K562 (cell line): ENCODE measurements around the gene SPATA32. TPM values are rescaled to one million over a fixed set of nuclear protein-coding genes. Genes with fewer than 3 reads are reported as not detected.

Experiments used
- ATAC-seq: fragments of 200-7000 bp; cut with Tn5 transposase; 3 replicates; pipeline ENCODE4 v1.9.1; 2020; ENCODE audit warnings: moderate library complexity
- BruUV-seq: library from RNA; stranded (reverse); fragments of 400-500 nt; replicated peaks from 2 replicates; lab custom pipeline; 2021; lab: Mats Ljungman, UMichigan
- CTCF ChIA-PET: fragments of 300-600 bp; formaldehyde crosslinking; extraction: SDS; loops from one replicate; lab custom pipeline; 2021; ENCODE audit warnings: low intra/inter-chr PET ratio; lab: Yijun Ruan, JAX
- POLR2A ChIA-PET: fragments of 300-600, 350-650 bp; sonication (Branson Sonifier 250); formaldehyde crosslinking; extraction: SDS; loops from one replicate; lab custom pipeline; 2021; ENCODE audit warnings: antibody characterized with exemption, inconsistent platforms; lab: Yijun Ruan, JAX
- DNase-seq, 4 experiments: peaks; one replicate each; pipeline versions ENCODE4 v3.0.0 to v3.0.0-alpha.2; 2011 to 2018; ENCODE audit warnings: low spot score in 3 of 4, mixed read lengths in 3 of 4; ENCODE audit errors: extremely low read depth in 1 of 4
- FAIRE-seq: peaks from 2 replicates; lab custom pipeline; 2011; peaks lifted over from hg19 to GRCh38; lab: Jason Lieb, UNC
- H2AFZ ChIP-seq: 2 replicates; pipeline ENCODE4 v1.6.0; 2011; ENCODE audit warnings: low read depth, low read length, control low read depth, inconsistent platforms
- H3K27ac ChIP-seq: fragments of 200-600 bp; 3 replicates; pipeline ENCODE4 v1.8.0; 2011; ENCODE audit warnings: low read depth, mild to moderate bottlenecking, control low read depth, inconsistent platforms, low read length, moderate library complexity, mixed read lengths; ENCODE audit errors: extremely low read depth
- H3K27me3 ChIP-seq, 2 experiments: fragments of 300-600 bp in 1 of 2; 2 replicates in 1 of 2; 3 replicates in 1 of 2; pipeline versions ENCODE4 v1.6.0 to v1.8.0; 2011; ENCODE audit warnings: inconsistent platforms in 2 of 2, low read length in 2 of 2, mild to moderate bottlenecking in 1 of 2, mixed read lengths in 1 of 2, moderate library complexity in 1 of 2; ENCODE audit not compliant: control insufficient read depth in 2 of 2, insufficient read depth in 2 of 2
- H3K36me3 ChIP-seq: fragments of 300-600 bp; 3 replicates; pipeline ENCODE4 v1.8.0; 2011; ENCODE audit warnings: mild to moderate bottlenecking, low read length, inconsistent platforms; ENCODE audit not compliant: control insufficient read depth, insufficient read depth
- H3K4me1 ChIP-seq, 2 experiments: fragments of 200-600 bp in 1 of 2; replicated peaks in 1 of 2; 2 replicates in 1 of 2; 3 replicates in 1 of 2; pipeline versions ENCODE4 v1.5.1 to v1.8.0; 2011; ENCODE audit warnings: inconsistent platforms in 2 of 2, low read length in 2 of 2, mild to moderate bottlenecking in 1 of 2, mixed read lengths in 1 of 2, moderate library complexity in 1 of 2; ENCODE audit not compliant: control insufficient read depth in 2 of 2, insufficient read depth in 2 of 2
- H3K4me2 ChIP-seq: 2 replicates; pipeline ENCODE4 v1.6.1; 2011; ENCODE audit warnings: low read length, control low read depth, inconsistent platforms, mixed read lengths; ENCODE audit not compliant: insufficient read depth
- H3K4me3 ChIP-seq: fragments of 200-600 bp; sonication (generic), shearing (Covaris generic); 2 replicates; pipeline ENCODE4 v1.5.1; 2016; ENCODE audit warnings: control low read depth, inconsistent platforms
- H3K79me2 ChIP-seq: fragments of 200-600 bp; 3 replicates; pipeline ENCODE4 v1.8.0; 2011; ENCODE audit warnings: low read length, inconsistent platforms; ENCODE audit not compliant: control insufficient read depth, insufficient read depth
- H3K9ac ChIP-seq, 2 experiments: 2 replicates each; pipeline versions ENCODE4 v1.6.0 to v1.6.1; 2011; ENCODE audit warnings: low read depth in 2 of 2, low read length in 2 of 2, control low read depth in 1 of 2, inconsistent platforms in 1 of 2, mild to moderate bottlenecking in 1 of 2, mixed read lengths in 1 of 2; ENCODE audit not compliant: insufficient read depth in 1 of 2
- H3K9me1 ChIP-seq: one replicate; pipeline ENCODE4 v1.6.0; 2011; ENCODE audit warnings: inconsistent platforms, mild to moderate bottlenecking, low read length, moderate library complexity; ENCODE audit not compliant: control insufficient read depth, insufficient read depth
- H3K9me3 ChIP-seq: replicated peaks from 2 replicates; pipeline ENCODE4 v1.5.1; 2011; ENCODE audit warnings: low read depth, low read length, inconsistent platforms; ENCODE audit not compliant: control insufficient read depth, insufficient read depth
- H4K20me1 ChIP-seq: replicated peaks from 2 replicates; pipeline ENCODE4 v1.6.1; 2011; ENCODE audit warnings: low read length, inconsistent platforms, mixed read lengths; ENCODE audit not compliant: control insufficient read depth, insufficient read depth
- CCNT2 ChIP-seq: IDR thresholded peaks from 2 replicates; pipeline ENCODE4 v1.6.1; 2011; ENCODE audit warnings: borderline replicate concordance, low read depth, mild to moderate bottlenecking, moderate library complexity, mixed read lengths, low read length; ENCODE audit not compliant: insufficient read length; ENCODE audit errors: extremely low read depth
- EP300 ChIP-seq: IDR thresholded peaks from 2 replicates; pipeline ENCODE4 v1.6.1; 2012; ENCODE audit warnings: low read length, improper control_type of control experiment
- JUNB ChIP-seq: fragments of 450-650 bp; formaldehyde crosslinking; conservative IDR thresholded peaks from 2 replicates; pipeline ENCODE4 v1.4.0; 2020; ENCODE audit warnings: mild to moderate bottlenecking
- PHTF2 ChIP-seq: fragments of 250-450 bp; sonication (Bioruptor Pico); IDR thresholded peaks from 2 replicates; pipeline ENCODE4 v1.5.0; 2021; ENCODE audit warnings: mild to moderate bottlenecking
- POLR2AphosphoS2 ChIP-seq: IDR thresholded peaks from 2 replicates; pipeline ENCODE4 v1.6.1; 2012; ENCODE audit warnings: low read length, improper control_type of control experiment
- TCF7 ChIP-seq: sonication (generic); IDR thresholded peaks from 2 replicates; pipeline ENCODE4 v1.6.1; 2016; ENCODE audit warnings: antibody characterized with exemption, borderline replicate concordance
- TEAD1 ChIP-seq, 2 experiments: fragments of 450-650 bp in 1 of 2; sonication (generic) in 1 of 2; formaldehyde crosslinking; IDR thresholded peaks; 2 replicates each; pipeline versions ENCODE4 v1.4.0 to v1.8.0; 2020 to 2022; ENCODE audit warnings: mild to moderate bottlenecking in 2 of 2, missing genetic modification reagents in 1 of 2
- YY1 ChIP-seq, 3 experiments: IDR thresholded peaks; 2 replicates each; pipeline ENCODE4 v1.6.1; 2011; ENCODE audit warnings: low read length in 2 of 3, mild to moderate bottlenecking in 2 of 3, moderate library complexity in 2 of 3, borderline replicate concordance in 1 of 3, control low read depth in 1 of 3, low read depth in 1 of 3; ENCODE audit not compliant: insufficient read depth in 3 of 3, insufficient replicate concordance in 2 of 3, control insufficient read depth in 1 of 3, insufficient read length in 1 of 3; ENCODE audit errors: extremely low read depth in 1 of 3
- ZNF143 ChIP-seq: sonication (generic); formaldehyde crosslinking; IDR thresholded peaks from 2 replicates; pipeline ENCODE4 v1.9.0; 2022; ENCODE audit warnings: mild to moderate bottlenecking, missing genetic modification reagents
- ZNF224 ChIP-seq: sonication (generic); formaldehyde crosslinking; IDR thresholded peaks from 2 replicates; pipeline ENCODE4 v1.8.0; 2022; ENCODE audit warnings: mild to moderate bottlenecking, missing genetic modification reagents
- ZNF408 ChIP-seq: fragments of 250-450 bp; sonication (Bioruptor Pico); IDR thresholded peaks from 2 replicates; pipeline ENCODE4 v1.4.0; 2020; ENCODE audit warnings: low read depth, mild to moderate bottlenecking, moderate library complexity
- ZNF444 ChIP-seq: fragments of 250-450 bp; sonication (Bioruptor Pico); IDR thresholded peaks from 2 replicates; pipeline ENCODE4 v1.4.0; 2020; ENCODE audit warnings: mild to moderate bottlenecking, moderate library complexity
- ZNF584 ChIP-seq: fragments of 200-800 bp; sonication (Bioruptor generic); IDR thresholded peaks from 2 replicates; pipeline ENCODE4 v1.6.1; 2016; ENCODE audit warnings: low read depth, mild to moderate bottlenecking, missing genetic modification characterization, missing compliant biosample characterization
- WGBS: fragments of 100-300 bp; shearing (Covaris generic); methylation state at CpG from one replicate; pipeline ENCODE4 v1.1.6; 2016; ENCODE audit warnings: low coverage, mixed read lengths; ENCODE audit not compliant: insufficient coverage; ENCODE audit errors: missing lambda C conversion rate; 5-methylcytosine and 5-hydroxymethylcytosine counted together
- in situ Hi-C: fragments of 300-500 bp; cut with MboI; formaldehyde crosslinking; loops from 4 replicates; pipeline ENCODE4 v1.15.0; 2018; ENCODE audit warnings: inconsistent platforms, mixed read lengths
- intact Hi-C: fragments of 100-400 bp; cut with micrococcal nuclease; formaldehyde crosslinking; loops from 2 replicates; pipeline ENCODE4 v1.14.2; 2022
- polyA plus RNA-seq, 8 experiments: library from polyadenylated mRNA; depleted of rRNA in 4 of 8; stranded (reverse) in 5 of 8; unstranded in 3 of 8; fragments of >200 nt; fragmentation: Nextera tagmentation in 2 of 8; fragmentation: Illumina TruSeq in 1 of 8; extraction: Ambion mirVana in 2 of 8; extraction: Trizol in 1 of 8; gene quantifications; 2 replicates each; pipeline versions ENCODE4 v1.2.1 to v1.2.3, GENCODE V29; 2011 to 2014; ENCODE audit warnings: inconsistent platforms in 1 of 8, missing spikeins in 1 of 8
- total RNA-seq, 7 experiments: library from RNA; depleted of rRNA in 6 of 7; stranded (reverse); fragments of >200 nt in 6 of 7; fragmentation: Illumina TruSeq in 2 of 7; extraction: Trizol in 2 of 7; gene quantifications; 2 replicates each; pipeline versions ENCODE4 v1.2.1 to v1.2.3, GENCODE V29; 2011 to 2021; ENCODE audit warnings: low replicate concordance in 1 of 7
- TF ChIP-seq, protein P1 (sequence below): fragments of 250-450 bp; sonication (Bioruptor Pico); IDR thresholded peaks from 2 replicates; pipeline ENCODE4 v1.8.0; 2021; ENCODE audit warnings: moderate library complexity, mild to moderate bottlenecking, inconsistent platforms
- TF ChIP-seq, protein P2 (sequence below): fragments of 250-450 bp; sonication (Bioruptor Pico); IDR thresholded peaks from 2 replicates; pipeline ENCODE4 v1.5.0; 2020; ENCODE audit warnings: mild to moderate bottlenecking, borderline replicate concordance

The SPATA32 gene
- total and polyA plus RNA-seq, 9 of the 15 experiments (the other 6 are each of a cell fraction or from before 2014, with no cell fraction given), result 0.03 to 0.06 TPM; not detected in 7

DNA sequence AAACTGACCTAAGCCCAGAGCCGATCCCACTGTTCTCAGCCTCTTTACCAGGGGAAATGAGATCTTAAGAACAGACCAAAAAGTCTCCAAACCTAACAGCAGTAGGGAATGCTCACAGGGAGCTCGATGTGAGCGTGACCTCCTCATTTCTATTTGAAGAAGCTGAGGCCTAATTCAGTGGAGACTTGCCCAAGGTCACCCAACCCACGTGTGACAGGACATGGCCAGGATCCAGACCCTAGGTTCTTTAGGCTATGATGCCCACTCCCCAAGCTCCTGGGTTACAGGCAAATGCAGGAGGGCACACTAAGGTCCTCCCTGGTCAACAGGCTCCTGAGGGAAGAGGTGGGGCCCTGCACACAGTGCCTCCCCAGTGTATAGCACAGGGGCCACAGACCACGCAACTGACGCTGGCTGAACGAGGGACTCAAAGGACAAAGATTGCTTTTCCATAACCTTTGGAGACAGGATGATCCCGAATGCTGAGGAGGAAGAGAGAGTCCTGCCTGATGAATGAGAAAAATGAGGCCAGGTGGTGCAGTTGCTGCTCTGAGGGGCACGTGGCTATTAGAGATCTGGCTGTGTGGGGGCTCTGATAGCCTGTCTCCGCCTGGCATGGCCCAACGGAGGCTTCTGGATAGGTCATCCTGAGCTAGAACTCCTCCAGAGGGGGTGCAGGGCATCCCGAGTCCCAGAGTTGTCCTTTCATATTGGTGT lies 31.0 kb upstream of the SPATA32 start:
- WGBS, result 66% methylated on average over 12 of the region's 12 CpGs
- intact Hi-C loops, result no loop called here
- BruUV-seq, result no TSS peak

More for the DNA sequence above, 31.0 kb upstream of the SPATA32 start:
- in situ Hi-C loops, result no loop called here
- Histone ChIP-seq H3K4me1 (peaks cover 19 to 24% of the 10 kb centered on the region in 2 experiments), H4K20me1 (peaks cover 35% of the 10 kb centered on the region), H3K9ac (peak overlapping the region in 1 of 2 experiments; percentile 79; a peak in 1 of 4 replicates), H3K4me2 (no peak overlapping the region), H3K27ac (no peak overlapping the region), H2AFZ (no peak overlapping the region), H3K9me1 (no peaks in the 10 kb centered on the region), H3K9me3 (no peaks in the 10 kb centered on the region), H3K36me3 (peaks cover 39% of the 10 kb centered on the region), H3K27me3 (no peaks in the 10 kb centered on the region), H3K79me2 (peaks cover 24% of the 10 kb centered on the region), H3K4me3 (no peak overlapping the region)
- TF ChIP-seq EP300, result no peak
- TF ChIP-seq PHTF2 (CRISPR knock-in tag), result no peak
- TF ChIP-seq JUNB (CRISPR knock-in tag), result no peak
- TF ChIP-seq ZNF584 (CRISPR knock-in tag), result no peak
- no peak for TF ChIP-seq POLR2AphosphoS2
- no peak for TF ChIP-seq CCNT2
- TF ChIP-seq ZNF143, result no peak
- no peak for TF ChIP-seq TCF7
- no peak for TF ChIP-seq ZNF444
- no peak for TF ChIP-seq ZNF408 (CRISPR knock-in tag)
- TF ChIP-seq, protein P1, sequence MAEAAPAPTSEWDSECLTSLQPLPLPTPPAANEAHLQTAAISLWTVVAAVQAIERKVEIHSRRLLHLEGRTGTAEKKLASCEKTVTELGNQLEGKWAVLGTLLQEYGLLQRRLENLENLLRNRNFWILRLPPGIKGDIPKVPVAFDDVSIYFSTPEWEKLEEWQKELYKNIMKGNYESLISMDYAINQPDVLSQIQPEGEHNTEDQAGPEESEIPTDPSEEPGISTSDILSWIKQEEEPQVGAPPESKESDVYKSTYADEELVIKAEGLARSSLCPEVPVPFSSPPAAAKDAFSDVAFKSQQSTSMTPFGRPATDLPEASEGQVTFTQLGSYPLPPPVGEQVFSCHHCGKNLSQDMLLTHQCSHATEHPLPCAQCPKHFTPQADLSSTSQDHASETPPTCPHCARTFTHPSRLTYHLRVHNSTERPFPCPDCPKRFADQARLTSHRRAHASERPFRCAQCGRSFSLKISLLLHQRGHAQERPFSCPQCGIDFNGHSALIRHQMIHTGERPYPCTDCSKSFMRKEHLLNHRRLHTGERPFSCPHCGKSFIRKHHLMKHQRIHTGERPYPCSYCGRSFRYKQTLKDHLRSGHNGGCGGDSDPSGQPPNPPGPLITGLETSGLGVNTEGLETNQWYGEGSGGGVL, result no peak
- TF ChIP-seq TEAD1 (CRISPR knock-in tag; IDR thresholded peaks at IDR 0.05), result no peak
- TF ChIP-seq, protein P2, sequence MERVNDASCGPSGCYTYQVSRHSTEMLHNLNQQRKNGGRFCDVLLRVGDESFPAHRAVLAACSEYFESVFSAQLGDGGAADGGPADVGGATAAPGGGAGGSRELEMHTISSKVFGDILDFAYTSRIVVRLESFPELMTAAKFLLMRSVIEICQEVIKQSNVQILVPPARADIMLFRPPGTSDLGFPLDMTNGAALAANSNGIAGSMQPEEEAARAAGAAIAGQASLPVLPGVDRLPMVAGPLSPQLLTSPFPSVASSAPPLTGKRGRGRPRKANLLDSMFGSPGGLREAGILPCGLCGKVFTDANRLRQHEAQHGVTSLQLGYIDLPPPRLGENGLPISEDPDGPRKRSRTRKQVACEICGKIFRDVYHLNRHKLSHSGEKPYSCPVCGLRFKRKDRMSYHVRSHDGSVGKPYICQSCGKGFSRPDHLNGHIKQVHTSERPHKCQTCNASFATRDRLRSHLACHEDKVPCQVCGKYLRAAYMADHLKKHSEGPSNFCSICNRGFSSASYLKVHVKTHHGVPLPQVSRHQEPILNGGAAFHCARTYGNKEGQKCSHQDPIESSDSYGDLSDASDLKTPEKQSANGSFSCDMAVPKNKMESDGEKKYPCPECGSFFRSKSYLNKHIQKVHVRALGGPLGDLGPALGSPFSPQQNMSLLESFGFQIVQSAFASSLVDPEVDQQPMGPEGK (CRISPR knock-in tag), result no peak
- TF ChIP-seq ZNF224 (CRISPR knock-in tag), result no peak
- TF ChIP-seq YY1 (IDR thresholded peaks at IDR 0.05; ENCODE audit: borderline replicate concordance in 1 of 3, control insufficient read depth in 1 of 3, extremely low read depth in 1 of 3, insufficient read depth in 3 of 3, insufficient read length in 1 of 3, insufficient replicate concordance in 2 of 3, low read depth in 1 of 3, low read length in 2 of 3), result no peak
- no peak for FAIRE-seq
- ChIA-PET CTCF (interaction anchor here (0.6 kb wide), 1 partner anchor 10 kb away, joined by 3 read pairs; no protein-coding TSS in a partner anchor), POLR2A (interaction anchor here (0.5 to 1.4 kb wide), 6 partner anchors 15 to 143 kb away, joined by 3 to 5 read pairs (median 3); partner anchors contain the start of gene MAP3K14)
- no peak for DNase-seq
- no peak for ATAC-seq
